Common myeloid progenitor, CD34-positive (primary cell): ENCODE measurements around the gene GALNT9.

ENCODE experiments used
- CTCF ChIA-PET: fragments of 350-600 bp; sonication (Branson Sonifier 250); formaldehyde crosslinking; loops from one replicate; lab custom pipeline; 2021; ENCODE audit warnings: antibody characterized with exemption; lab: Charles Lee
- POLR2A ChIA-PET: fragments of 350-600 bp; sonication (Branson Sonifier 250); formaldehyde crosslinking; loops from one replicate; lab custom pipeline; 2021; ENCODE audit warnings: antibody characterized with exemption; lab: Charles Lee
- DNase-seq, 3 donors: peaks; one replicate each; pipeline versions ENCODE4 v3.0.0 to v3.0.0-alpha.2; 2013
- H3K27ac ChIP-seq, 2 experiments: 1 replicate in 1 of 2; 2 replicates in 1 of 2; pipeline ENCODE4 v1.7.0; 2013; ENCODE audit warnings: inconsistent platforms in 2 of 2, low read length in 2 of 2, mild to moderate bottlenecking in 2 of 2, low read depth in 1 of 2, moderate library complexity in 1 of 2; ENCODE audit not compliant: severe bottlenecking in 2 of 2, insufficient read depth in 1 of 2, poor library complexity in 1 of 2
- H3K27me3 ChIP-seq, 5 experiments: replicated peaks in 2 of 5; 1 replicate in 3 of 5; 2 replicates in 2 of 5; pipeline versions ENCODE4 v1.6.1 to v1.7.0; 2013; ENCODE audit warnings: low read length in 4 of 5, mild to moderate bottlenecking in 2 of 5, moderate library complexity in 2 of 5, inconsistent platforms in 1 of 5; ENCODE audit not compliant: insufficient read depth in 5 of 5, control insufficient read depth in 4 of 5
- H3K36me3 ChIP-seq, 4 experiments: 1 replicate in 2 of 4; 2 replicates in 2 of 4; pipeline versions ENCODE4 v1.6.1 to v1.7.0; 2013; ENCODE audit warnings: low read length in 3 of 4, control low read depth in 1 of 4, mild to moderate bottlenecking in 1 of 4; ENCODE audit not compliant: control insufficient read depth in 4 of 4, insufficient read depth in 4 of 4
- H3K4me1 ChIP-seq, 4 experiments: 1 replicate in 3 of 4; 2 replicates in 1 of 4; pipeline versions ENCODE4 v1.6.1 to v1.7.1; 2013; ENCODE audit warnings: low read length in 3 of 4, mild to moderate bottlenecking in 3 of 4, control low read depth in 1 of 4, inconsistent platforms in 1 of 4, moderate library complexity in 1 of 4; ENCODE audit not compliant: control insufficient read depth in 4 of 4, insufficient read depth in 4 of 4; ENCODE audit errors: control extremely low read depth in 1 of 4
- H3K4me3 ChIP-seq, 7 experiments: 1 replicate in 4 of 7; 2 replicates in 3 of 7; pipeline versions ENCODE4 v1.5.1 to v1.7.0; 2013; ENCODE audit warnings: mild to moderate bottlenecking in 7 of 7, low read length in 6 of 7, moderate library complexity in 6 of 7, inconsistent platforms in 2 of 7, low read depth in 2 of 7, control low read depth in 1 of 7; ENCODE audit not compliant: insufficient read depth in 4 of 7, control insufficient read depth in 1 of 7; ENCODE audit errors: extremely low read depth in 1 of 7
- H3K9me3 ChIP-seq, 5 experiments: 1 replicate in 4 of 5; 2 replicates in 1 of 5; pipeline versions ENCODE4 v1.6.1 to v1.7.1; 2013; ENCODE audit warnings: low read length in 4 of 5, mild to moderate bottlenecking in 2 of 5, inconsistent platforms in 1 of 5, low read depth in 1 of 5, moderate library complexity in 1 of 5; ENCODE audit not compliant: control insufficient read depth in 4 of 5, insufficient read depth in 2 of 5; ENCODE audit errors: control extremely low read depth in 1 of 5
- WGBS: methylation state at CpG from one replicate; pipeline ENCODE4 v1.1.5; 2013; ENCODE audit not compliant: insufficient coverage; 5-methylcytosine and 5-hydroxymethylcytosine counted together

GALNT9 gene

GRCh38 chr12:132320767-132321211, 8.6 kb downstream of the GALNT9 start:
- Histone ChIP-seq H3K4me1 (peaks cover 0 to 11% (median 5%) of the 10 kb centered on the region in 4 experiments), H3K9me3 (no peaks in the 10 kb centered on the region), H3K36me3 (no peaks in the 10 kb centered on the region), H3K4me3 (no peak overlapping the region), H3K27me3 (peaks cover 0 to 58% (median 6%) of the 10 kb centered on the region in 5 experiments), H3K27ac (no peak overlapping the region)
- ChIA-PET CTCF (no interaction called here), POLR2A (interaction anchor here (0.7 kb wide), 1 partner anchor 9 kb away, joined by 4 read pairs; the partner anchor contains the start of gene GALNT9)
- no peak for DNase-seq
- 87% methylated on average over 16 of the region's 23 CpGs for WGBS

- H3K27me3 ChIP-seq = peaks cover 0 to 57% (median 6%) of the 10 kb centered on the region in 5 experiments
- peaks cover 0 to 11% (median 5%) of the 10 kb centered on the region in 4 experiments for H3K4me1 ChIP-seq
- 89% methylated on average over 22 of the region's 29 CpGs for WGBS
- no peaks in the 10 kb centered on the region for H3K9me3 ChIP-seq
- CTCF ChIA-PET = no interaction called here
- DNase-seq = no peak
- POLR2A ChIA-PET = no interaction called here
- no peaks in the 10 kb centered on the region for H3K36me3 ChIP-seq
- no peak overlapping the region for H3K4me3 ChIP-seq
- H3K27ac ChIP-seq = no peak overlapping the region
Observed at GRCh38 chr12:132319991-132320570, 9.3 kb downstream of the GALNT9 start.

GRCh38 chr12:132319359-132319950, 9.9 kb downstream of the GALNT9 start:
- WGBS = 86% methylated on average over 29 of the region's 30 CpGs
- Histone ChIP-seq H3K27ac (no peak overlapping the region), H3K36me3 (no peaks in the 10 kb centered on the region), H3K4me1 (peaks cover 0 to 11% (median 5%) of the 10 kb centered on the region in 4 experiments), H3K27me3 (peaks cover 0 to 57% (median 6%) of the 10 kb centered on the region in 5 experiments), H3K9me3 (no peaks in the 10 kb centered on the region), H3K4me3 (no peak overlapping the region)
- DNase-seq = no peak
- CTCF ChIA-PET = no interaction called here
- POLR2A ChIA-PET = no interaction called here

- Histone ChIP-seq H3K4me3 (no peak overlapping the region), H3K27ac (no peak overlapping the region), H3K36me3 (no peaks in the 10 kb centered on the region), H3K27me3 (peaks cover 0 to 50% (median 6%) of the 10 kb centered on the region in 5 experiments), H3K4me1 (peaks cover 0 to 9% (median 4%) of the 10 kb centered on the region in 4 experiments), H3K9me3 (no peaks in the 10 kb centered on the region)
- 89% methylated on average over 19 of the region's 19 CpGs for WGBS
- POLR2A ChIA-PET = no interaction called here
- no peak for DNase-seq
- CTCF ChIA-PET = no interaction called here
Observed at GRCh38 chr12:132318618-132319033, 10.8 kb downstream of the GALNT9 start.

- no peak overlapping the region for H3K27ac ChIP-seq
- H3K27me3 ChIP-seq = peaks cover 0 to 45% (median 6%) of the 10 kb centered on the region in 5 experiments
- peaks cover 0 to 4% (median 2%) of the 10 kb centered on the region in 4 experiments for H3K4me1 ChIP-seq
- 93% methylated on average over 10 of the region's 10 CpGs for WGBS
- ChIA-PET CTCF (no interaction called here), POLR2A (no interaction called here)
- no peaks in the 10 kb centered on the region for H3K9me3 ChIP-seq
- no peaks in the 10 kb centered on the region for H3K36me3 ChIP-seq
- no peak for DNase-seq
- H3K4me3 ChIP-seq = no peak overlapping the region
Observed at GRCh38 chr12:132318135-132318534, 11.3 kb downstream of the GALNT9 start.

GRCh38 chr12:132317233-132317938, 12.0 kb downstream of the GALNT9 start:
- Histone ChIP-seq H3K27me3 (peaks cover 0 to 41% (median 4%) of the 10 kb centered on the region in 5 experiments), H3K36me3 (no peaks in the 10 kb centered on the region), H3K4me3 (no peak overlapping the region), H3K27ac (no peak overlapping the region), H3K4me1 (no peaks in the 10 kb centered on the region), H3K9me3 (peaks cover 0 to 2% (median 0%) of the 10 kb centered on the region in 5 experiments)
- 95% methylated on average over 16 of the region's 19 CpGs for WGBS
- ChIA-PET POLR2A (no interaction called here), CTCF (interaction anchor here (0.6 kb wide), 1 partner anchor 65 kb away, joined by 3 read pairs; no protein-coding TSS in a partner anchor)
- no peak for DNase-seq
